Islet precursor cell (in vitro differentiated cells): ENCODE data around the gene RXRA.

Experiments
- DNase-seq: peaks from one replicate; pipeline ENCODE4 v3.0.0-alpha.2; 2018

RXRA gene

GRCh38 chr9:134384811-134385479 is 58.7 kb downstream of the RXRA start:
- DNase-seq, result peak; percentile 61

GRCh38 chr9:134385915-134386314 is 59.7 kb downstream of the RXRA start:
- no peak for DNase-seq

- no peak for DNase-seq
These were observed 60.9 kb downstream of the RXRA start for GRCh38 chr9:134386951-134387831.

GRCh38 chr9:134388289-134388808 is 62.1 kb downstream of the RXRA start:
- DNase-seq, result no peak

GRCh38 chr9:134388976-134389375 is 62.7 kb downstream of the RXRA start:
- no peak for DNase-seq

GRCh38 chr9:134389642-134390041 is 63.4 kb downstream of the RXRA start:
- DNase-seq, result no peak

GRCh38 chr9:134390537-134390936 is 64.3 kb downstream of the RXRA start:
- DNase-seq, result no peak

- no peak for DNase-seq
These were observed 64.7 kb downstream of the RXRA start for GRCh38 chr9:134390947-134391318.

GRCh38 chr9:134391319-134392231 is 65.3 kb downstream of the RXRA start:
- no peak for DNase-seq

- DNase-seq, result no peak
These were observed 66.6 kb downstream of the RXRA start for GRCh38 chr9:134392900-134393299.

- no peak for DNase-seq
These were observed 67.5 kb downstream of the RXRA start for GRCh38 chr9:134393582-134394280.

GRCh38 chr9:134395002-134395517 is 68.8 kb downstream of the RXRA start:
- DNase-seq, result no peak

- DNase-seq, result no peak
These were observed 69.5 kb downstream of the RXRA start for GRCh38 chr9:134395737-134396257.

GRCh38 chr9:134396258-134396742 is 70.0 kb downstream of the RXRA start:
- DNase-seq, result no peak

GRCh38 chr9:134396825-134397224 is 70.6 kb downstream of the RXRA start:
- DNase-seq, result no peak

- DNase-seq, result no peak
These were observed 72.5 kb downstream of the RXRA start for GRCh38 chr9:134398756-134399155.

GRCh38 chr9:134399435-134400056 is 73.3 kb downstream of the RXRA start:
- DNase-seq, result no peak

- DNase-seq, result no peak
These were observed 74.0 kb downstream of the RXRA start for GRCh38 chr9:134400283-134400682.

- no peak for DNase-seq
These were observed 75.1 kb downstream of the RXRA start for GRCh38 chr9:134401391-134401790.

GRCh38 chr9:134402182-134402581 is 75.9 kb downstream of the RXRA start:
- no peak for DNase-seq

GRCh38 chr9:134403292-134403681 is 77.0 kb downstream of the RXRA start:
- no peak for DNase-seq
